NCI-H82 (cell line): ENCODE data around the gene MTMR1.

Source experiments
- DNase-seq: peaks from one replicate; lab custom pipeline; 2025; lab: John Stamatoyannopoulos, UW

Gene MTMR1

DNA sequence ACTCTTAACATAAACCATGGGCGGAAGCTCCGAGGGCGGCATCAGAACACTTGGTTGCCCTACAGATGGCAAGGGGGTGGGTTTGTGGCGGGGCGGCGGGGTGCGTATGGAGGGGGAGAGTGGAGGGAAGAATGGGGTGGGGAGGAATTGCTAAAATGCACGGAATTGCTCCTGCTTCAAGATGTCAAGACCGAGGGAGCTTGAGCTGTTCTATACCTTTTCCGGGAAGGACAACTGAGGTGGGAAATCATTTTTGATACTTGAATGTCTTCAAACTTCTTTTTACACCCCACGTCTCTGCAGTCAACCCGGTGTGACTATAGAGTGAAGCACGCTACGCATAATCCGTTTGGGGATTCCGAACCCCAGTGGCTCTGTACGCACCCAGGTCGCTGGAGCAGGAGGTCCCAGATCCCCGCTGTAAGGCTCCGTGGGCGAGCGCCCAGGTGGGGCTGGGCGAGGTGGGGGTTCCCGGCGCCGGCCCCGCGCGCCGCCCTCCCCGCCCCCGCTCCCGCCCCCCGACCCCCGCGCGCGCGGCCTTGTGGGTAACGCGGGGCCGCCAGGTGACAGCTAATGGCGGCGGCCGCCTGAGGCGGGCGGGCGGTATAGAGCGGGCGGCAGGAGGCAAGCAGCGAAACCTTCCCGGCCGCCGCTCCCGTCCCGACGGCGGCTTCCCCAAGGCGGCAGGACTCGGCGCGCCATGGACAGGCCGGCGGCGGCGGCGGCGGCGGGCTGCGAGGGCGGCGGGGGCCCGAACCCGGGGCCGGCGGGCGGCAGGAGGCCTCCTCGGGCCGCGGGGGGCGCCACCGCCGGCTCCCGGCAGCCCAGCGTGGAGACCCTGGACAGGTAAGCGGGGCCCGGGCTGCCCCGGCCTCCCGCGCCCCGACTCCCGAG is at the start of gene MTMR1:
Gene MTMR1, plus strand, starts transcription at position 566 of the 894 bp plus-strand sequence. Its CDS starts 135 bp downstream, at position 701.
- peak; percentile 65 for DNase-seq

DNA sequence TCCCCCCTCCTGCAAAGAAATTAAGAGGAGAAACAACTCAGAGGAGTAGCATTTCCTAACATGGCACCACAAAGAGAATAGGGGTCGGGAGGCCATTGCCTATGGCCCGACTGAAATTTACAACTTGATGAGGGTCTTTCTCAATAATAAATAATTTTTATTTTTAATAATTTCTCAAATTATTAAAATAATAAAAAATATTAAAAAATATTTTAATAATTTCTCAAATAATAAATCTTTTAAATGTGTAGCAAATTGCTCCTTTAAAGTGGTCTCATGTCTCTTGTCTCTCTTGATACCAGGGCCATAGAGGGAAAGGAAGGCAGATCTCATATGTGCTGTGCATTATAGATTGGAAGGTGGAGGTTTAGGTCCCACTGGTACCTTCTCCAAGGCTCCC is 49.2 kb upstream of the MTMR1 start:
- no peak for DNase-seq

DNA sequence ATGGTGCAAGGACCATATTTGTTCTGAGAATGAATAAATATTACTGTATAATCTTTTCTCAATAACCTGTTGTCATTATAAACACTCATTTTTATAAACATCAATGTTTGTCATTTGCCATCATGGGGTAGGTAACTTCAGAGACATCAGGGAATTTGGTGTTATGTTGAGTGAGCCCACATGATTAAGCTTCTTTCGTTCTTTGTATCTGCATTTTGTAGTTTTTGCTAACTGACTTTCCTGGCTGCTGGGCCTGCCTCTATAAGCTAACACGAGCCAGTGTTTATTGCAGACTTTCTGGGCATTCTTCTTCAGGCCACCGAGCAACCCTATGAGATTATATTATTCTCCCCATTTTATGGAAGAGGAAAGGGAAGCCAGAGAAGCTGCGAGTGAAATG is 48.8 kb upstream of the MTMR1 start:
- no peak for DNase-seq

DNA sequence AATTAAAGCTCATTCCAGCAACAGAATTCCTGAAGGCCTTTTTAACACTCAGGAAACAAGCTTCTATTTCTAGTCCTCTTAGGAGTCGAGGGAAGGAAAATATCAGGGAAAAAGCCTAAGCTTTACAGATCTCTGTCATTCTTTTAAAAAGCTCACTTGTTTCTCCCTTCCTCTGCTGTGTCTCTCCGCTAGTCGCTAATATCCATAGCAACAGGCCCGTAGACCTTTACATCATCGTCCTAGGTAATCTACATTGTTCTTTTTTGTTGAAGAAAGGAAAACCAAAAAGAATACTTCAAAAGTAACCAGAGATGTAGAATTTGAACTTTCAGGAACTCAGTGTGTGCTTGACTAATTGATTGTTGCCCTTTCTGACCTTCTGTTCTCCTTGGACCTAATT is 45.9 kb upstream of the MTMR1 start:
- no peak for DNase-seq

DNA sequence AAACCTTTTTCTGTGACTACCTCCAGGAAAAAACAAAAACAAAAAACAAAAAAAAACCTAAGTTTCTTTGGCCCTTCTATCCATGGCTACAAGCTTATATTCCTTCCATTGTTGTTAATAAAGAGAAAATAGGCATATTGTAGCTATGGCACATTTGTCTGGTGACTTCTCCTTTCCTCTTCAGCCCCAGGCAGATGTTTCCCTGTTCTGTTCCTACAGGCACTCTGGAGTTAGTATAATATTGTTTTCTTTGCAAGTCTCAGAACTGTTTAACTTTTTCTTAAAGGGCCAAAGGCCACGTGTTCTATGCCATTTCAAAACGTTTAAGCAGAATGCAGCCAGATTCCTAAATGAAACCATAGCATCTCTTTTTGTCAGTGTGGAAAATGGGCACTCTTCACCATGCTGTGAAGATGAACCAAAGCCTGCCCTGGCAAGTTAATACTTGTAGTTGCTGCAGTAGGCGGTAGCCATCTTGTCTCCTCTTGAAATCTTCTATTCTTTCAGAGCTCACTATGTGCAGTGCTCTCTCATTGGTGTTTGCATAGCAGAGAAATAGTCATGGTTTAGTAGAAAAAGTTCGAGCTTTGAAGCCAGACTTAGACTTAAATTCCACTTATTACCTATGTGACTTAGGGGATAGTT is 44.8 kb upstream of the MTMR1 start:
- no peak for DNase-seq

DNA sequence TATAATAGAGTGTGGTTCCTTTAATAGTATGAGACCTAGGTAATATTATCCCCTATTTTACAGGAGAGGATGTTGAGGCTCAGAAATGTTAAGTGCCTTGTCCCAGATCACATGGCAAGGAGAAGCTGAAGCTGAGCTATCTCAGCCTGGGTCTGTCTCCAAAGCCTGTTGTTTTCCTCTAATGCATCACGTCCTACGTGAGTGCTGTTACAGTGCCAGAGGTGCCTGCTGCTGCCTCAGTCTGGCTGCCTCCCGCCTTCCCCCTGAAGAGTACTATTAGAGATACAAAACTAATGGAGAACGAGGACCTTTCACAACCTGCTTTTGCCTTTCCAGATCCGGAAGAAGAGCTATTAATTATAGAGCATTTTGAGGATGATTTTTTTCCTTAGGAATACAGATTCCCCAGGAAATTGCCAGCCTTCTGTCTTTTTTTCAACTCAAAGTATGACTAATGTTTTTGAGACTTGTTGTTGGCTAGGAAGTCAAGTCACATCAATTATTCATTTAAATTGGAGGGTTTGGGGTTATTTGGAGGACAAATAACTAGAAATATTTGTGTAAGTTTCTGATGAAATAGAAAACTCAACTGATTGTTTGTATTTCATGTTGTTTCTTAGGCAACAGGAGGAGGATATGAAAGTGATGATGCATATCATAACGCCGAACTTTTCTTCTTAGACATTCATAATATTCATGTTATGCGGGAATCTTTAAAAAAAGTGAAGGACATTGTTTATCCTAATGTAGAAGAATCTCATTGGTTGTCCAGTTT is 43.9 kb upstream of the MTMR1 start:
- DNase-seq: no peak

DNA sequence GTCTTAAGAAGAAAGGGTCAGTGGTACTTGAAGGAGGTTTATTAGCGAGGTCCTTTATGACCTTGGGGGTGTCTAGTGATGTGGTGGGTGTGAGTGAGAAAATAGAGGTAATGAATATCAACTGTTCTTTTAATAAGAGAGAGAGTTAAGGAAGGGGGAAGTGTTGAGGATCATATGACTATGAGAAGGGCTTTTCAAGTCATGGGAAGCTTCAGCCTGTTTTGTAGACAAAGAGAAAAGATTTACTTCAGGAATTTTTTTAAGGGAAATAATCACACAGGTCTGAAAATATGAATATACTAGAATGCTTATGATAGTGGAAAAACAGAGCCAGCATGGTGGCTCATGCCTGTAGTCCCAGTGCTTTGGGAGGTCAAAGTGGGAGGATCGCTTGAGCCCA is 41.3 kb upstream of the MTMR1 start:
- DNase-seq: no peak

DNA sequence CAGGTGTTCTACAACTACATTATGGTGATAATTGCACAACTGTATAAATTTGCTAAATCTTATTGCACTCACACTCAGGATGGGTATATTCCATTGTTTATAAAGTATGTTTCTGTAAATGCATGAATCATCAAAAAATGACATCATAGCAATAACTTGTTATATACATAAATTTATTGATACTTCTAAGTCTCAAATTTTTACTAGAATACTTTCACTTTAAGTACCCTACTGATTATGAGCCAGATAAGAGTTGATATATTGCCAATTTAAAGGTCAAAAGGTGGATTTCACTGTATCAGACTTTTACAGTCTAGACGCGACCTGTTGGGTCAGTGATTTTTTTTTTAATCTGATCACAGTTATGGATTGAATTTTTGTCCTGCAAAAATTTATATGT is 37.4 kb upstream of the MTMR1 start:
- DNase-seq: no peak

DNA sequence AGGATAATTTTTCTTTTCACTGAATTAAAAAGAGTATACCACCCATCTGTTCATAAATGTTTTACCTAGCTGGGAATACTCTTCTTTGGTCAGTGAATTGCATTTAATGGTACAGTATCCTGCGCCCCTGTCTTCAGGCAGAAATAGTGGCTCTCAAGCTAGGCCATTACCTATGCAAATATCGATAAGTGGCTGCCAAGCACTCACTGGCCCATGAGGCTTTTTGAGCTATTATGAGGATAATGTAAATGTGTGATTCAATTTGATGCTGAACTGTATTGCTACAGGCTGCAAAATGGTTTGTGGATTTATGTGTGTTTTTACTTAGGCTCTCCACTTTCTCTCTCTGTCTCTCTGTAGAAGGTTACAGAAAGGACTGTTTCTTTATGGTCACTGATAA is 30.1 kb upstream of the MTMR1 start:
- DNase-seq: no peak

DNA sequence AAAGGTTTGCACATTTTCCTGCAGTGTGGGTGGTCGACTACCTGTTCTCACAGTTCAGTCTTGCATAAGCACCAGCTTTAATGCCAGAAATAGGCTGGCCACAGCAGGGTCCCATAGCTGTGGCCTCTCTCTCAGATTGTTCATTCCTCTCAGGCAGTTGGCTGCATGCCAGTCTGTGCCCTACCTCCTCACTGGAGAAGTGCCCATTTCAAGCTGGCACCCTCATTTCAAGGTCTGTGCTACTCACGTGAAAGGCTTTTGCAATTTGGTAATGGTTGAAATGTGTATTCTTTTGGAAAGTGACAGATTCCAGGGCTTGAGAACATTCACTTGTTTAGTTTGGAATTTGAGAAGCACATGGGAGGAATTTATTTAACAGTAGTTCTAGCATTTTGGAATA is 28.9 kb upstream of the MTMR1 start:
- DNase-seq: no peak

DNA sequence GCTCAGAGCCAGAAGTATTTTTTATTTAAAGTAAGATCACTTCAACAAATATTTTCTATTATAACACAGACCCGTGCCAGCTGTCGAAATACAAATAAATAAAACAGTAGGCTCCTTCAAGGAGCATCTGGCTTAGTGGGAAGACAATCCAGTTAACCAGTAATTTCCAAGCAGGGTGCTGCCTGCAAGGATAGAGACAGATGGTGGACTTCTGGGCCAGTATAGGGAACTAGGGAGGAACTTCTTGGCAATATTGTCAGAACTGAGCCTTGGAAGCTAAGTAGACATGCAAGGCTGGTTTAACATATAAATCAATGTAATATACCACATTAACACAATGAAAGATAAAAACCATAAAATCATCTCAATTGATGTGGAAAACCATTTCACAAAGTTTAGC is 17.0 kb upstream of the MTMR1 start:
- DNase-seq: peak; percentile 95

DNA sequence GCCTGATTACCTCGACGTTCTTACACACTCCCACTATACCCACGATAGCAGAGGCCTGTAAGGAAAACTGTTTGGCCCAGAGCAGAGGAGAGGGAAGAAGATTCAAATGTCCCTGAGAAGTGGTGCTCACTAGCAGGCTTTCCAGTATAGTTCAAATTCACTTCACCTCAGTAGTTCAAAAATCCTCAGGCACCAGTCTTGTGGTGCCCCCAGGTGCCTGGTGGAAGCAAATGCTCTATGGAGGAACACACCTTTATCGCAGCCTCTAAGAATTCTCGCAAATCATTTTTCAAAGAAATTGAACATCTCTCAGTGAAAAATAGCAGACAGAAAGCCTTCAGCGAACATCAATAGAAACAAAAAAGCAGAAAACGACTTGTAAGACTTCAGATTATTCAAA is 12.2 kb upstream of the MTMR1 start:
- DNase-seq: peak; percentile 60

DNA sequence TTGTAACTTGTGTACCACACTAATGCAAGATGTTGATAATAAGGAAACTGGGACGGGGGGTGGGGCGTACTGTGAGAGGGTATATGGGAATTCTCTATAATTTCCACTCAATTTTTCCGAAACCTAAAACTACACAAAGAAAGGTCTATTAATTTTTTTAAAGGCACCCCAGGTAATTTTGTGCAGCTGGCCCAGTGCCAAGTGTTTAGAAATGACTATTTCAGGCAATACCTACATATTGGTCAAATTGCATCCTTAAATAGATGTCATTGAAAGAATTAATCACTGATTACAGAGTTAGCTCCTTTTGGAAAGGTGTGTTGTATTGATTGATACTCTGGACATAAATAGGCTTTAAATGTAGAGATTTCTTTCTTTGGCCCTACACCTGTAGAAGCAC is 10.1 kb upstream of the MTMR1 start:
- no peak for DNase-seq

DNA sequence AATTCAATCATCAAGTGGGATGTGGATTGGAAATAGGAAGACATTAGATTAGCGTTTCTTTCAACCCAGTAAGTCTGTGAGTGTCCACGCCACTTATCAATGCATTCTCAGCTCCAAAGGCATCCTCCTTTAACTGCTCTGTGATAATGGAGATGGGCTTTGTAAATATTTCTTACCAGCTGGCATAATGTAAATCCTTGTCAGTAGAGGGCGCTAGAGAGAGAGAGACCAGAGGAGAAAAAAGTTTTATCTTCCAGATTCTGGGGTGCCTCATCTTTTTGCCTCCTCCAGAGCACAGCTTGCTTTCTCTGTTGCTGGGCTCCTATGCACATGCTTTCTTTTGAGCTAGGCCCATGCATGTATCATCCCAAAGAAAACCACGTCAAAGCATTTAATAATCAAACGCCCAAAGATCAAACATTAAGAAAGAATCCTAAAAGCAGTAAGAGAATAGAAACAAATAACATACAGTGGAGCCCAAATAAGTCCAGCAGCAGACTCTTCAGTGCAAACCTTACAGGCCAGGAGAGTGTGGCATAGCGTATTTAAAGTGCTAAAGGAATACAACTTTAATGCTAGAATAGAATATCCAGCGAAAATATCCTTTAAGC is 9.6 kb upstream of the MTMR1 start:
- DNase-seq: peak; percentile 78

DNA sequence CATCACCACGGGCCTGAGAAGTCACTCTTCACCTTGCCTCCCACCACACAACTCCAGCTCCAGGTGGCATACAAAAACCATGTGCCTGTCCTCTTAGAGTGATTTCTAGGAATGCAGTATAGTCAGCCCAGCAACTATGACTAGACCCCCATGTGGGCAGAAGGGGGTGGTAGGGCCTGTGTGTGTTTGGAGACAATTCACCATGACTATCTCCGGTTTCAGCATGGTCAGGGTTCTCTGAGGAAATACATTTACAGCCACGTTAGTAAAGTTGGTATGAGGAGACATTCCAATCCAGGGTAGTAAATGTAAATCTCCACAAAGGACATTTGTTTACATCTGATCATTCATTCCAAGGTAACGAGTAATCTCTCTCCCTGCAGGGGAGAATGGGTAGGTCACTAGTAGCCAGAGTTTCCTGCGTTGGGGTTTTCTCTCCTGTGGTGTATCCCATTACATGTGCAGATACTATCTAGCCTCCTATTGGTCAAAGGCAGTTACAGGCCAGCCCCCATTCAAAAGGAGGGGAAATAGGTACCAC is 4.2 kb upstream of the MTMR1 start:
- no peak for DNase-seq

DNA sequence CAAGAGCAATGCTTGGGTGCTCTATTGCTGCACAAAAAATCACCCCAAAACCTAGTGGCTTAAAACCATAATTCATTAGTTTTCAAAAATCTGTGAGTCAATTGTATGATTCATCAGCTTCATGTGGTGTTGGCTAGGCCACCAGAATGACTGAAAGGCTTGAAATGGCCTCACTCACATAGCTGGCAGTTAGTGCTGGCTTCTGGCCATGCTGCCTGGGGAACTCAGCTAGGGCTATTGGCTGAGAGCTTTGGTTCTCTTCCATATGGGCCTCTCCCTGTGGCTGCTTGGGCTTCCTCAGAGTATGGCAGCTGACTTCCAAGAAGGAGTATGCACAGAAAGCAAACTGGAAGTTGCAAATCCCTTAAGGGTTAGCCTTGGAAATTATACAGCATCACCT is 3.1 kb upstream of the MTMR1 start:
- DNase-seq: no peak

DNA sequence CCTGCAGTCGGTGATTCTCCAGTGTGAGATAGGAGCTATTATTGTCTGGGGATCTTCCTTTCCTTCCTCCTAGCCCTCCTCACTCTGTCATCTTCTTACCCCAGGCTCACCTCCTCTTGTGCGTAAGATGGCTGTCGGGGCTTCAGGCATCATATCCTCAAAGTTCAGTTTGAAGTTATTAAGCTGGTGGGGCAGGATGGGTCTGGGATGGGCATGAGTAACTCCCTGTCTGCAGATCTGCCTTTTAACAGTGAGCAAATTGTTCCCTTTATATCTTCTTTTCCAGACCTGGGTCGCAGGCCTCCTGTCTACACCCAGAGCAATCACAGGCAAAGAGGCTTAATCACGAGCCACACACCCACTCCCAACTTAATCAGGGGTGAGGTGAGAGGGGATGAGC is 900 bp upstream of the MTMR1 start:
- DNase-seq: peak; percentile 65

DNA sequence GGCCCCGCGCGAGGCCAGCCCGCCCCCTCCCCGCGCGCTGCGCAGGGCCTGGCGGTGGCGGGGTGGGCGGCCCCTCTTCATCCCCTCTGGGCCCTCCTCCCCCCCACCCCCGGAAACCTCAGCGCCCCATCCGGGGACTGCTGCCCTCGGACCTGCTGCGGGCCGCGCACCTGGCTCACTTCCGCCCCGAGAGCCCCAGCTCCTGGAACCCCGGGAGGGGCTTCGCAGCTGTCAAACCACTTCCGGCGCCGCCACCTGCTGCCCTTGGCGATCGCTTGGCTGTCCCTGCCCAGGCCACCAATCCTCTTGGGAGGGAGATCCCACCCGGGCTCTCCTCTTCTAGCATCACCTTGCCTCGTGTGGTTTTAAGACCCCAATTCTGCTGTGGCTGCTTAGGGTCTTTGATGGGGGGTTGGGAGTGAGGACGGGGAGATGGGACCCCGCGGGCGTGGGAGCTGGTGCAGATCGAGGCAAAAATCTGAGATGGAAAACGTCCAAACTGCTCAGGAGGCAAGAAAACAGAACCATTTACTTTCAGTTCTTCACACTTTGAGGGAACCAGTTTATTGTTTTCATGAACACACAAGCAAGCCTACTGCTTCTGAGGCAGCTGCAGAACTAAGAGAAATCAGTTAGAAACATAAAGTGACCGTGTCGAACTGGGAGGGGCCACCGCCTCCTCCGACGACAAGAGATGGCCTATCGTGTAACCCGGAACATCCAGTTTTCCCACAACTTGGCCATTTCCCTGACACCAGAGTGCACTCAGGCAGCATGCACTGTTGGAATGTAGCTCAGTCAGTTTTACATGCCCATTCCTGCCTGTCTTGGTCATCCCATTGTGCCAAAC is 754 bp downstream of the MTMR1 start:
- peak; percentile 86 for DNase-seq

DNA sequence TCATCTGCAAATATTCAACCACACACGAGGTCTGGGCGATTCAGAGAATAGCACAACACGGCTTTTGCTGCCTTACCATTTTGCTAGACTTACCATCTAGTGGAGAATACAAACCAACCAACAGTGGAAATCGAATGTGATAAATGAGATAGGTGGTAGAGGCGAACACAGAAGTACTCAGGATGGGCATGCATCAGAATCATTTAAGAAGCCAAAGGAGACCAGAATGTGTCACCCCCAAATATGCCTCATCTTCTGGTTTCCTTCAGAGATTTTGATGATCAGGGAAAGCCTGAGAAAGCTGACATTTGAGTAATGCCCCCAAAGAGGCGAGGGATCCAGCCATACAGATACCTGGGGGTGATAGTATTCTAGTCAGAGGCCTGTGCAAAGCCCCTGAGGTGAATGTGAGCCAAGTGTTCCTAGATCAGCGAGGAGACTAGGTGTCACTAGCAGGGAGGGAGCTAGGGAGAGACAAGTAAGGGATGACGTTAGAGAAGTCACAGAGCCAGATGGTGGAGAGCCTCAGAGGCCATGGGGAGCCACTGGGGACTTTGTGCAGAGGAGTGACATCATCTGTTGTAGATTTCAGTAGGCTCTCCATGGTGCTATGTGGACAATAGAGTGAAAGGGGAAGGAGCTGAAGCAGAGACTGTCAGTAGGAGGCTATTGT is 1.7 kb downstream of the MTMR1 start:
- peak; percentile 62 for DNase-seq

DNA sequence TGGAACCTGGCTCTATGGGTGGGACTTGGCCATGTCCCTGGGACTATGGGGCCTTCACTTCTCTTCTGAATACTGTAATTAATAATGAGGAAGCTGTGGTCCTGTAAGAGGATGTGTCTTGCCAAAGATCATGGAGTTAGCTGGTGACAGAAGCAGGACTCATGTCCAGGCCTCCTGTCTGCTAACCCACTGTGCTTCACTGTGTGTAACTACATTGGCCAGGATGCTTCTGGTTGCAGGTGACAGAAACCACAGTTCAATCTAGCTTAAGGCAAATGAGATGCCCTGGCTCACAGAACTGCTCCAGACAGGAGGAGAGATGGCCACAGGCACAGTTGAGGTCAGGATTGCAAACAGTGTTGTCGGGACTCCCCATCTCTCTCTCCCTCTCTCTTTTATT is 3.1 kb downstream of the MTMR1 start:
- DNase-seq: no peak

DNA sequence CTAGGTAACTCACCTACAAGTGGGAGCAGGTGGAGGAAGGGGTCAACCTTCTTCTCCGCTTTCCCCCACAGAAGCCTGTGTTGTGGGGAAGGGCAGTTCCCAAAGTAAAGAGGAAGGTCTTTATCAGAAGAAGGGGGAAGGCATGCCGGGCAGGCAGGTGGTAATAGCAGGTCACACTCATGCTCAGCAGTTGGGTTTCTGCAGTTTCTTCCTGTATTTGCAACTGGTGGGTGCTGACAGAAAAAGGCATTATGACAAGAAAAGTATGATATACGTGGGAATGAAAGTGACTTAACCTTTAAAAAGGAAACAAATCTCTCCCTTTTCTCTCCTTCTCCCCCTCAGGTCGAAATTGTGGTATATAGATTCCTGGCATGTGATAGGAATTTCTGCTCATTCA is 3.7 kb downstream of the MTMR1 start:
- DNase-seq: no peak
